ENCODE measurements around the gene LSS. TPM values are rescaled to one million over a fixed set of nuclear protein-coding genes. Genes with fewer than 3 reads are reported as not detected.

The LSS gene
- total RNA-seq, 1 donor from 2014 or later = 108 TPM

DNA sequence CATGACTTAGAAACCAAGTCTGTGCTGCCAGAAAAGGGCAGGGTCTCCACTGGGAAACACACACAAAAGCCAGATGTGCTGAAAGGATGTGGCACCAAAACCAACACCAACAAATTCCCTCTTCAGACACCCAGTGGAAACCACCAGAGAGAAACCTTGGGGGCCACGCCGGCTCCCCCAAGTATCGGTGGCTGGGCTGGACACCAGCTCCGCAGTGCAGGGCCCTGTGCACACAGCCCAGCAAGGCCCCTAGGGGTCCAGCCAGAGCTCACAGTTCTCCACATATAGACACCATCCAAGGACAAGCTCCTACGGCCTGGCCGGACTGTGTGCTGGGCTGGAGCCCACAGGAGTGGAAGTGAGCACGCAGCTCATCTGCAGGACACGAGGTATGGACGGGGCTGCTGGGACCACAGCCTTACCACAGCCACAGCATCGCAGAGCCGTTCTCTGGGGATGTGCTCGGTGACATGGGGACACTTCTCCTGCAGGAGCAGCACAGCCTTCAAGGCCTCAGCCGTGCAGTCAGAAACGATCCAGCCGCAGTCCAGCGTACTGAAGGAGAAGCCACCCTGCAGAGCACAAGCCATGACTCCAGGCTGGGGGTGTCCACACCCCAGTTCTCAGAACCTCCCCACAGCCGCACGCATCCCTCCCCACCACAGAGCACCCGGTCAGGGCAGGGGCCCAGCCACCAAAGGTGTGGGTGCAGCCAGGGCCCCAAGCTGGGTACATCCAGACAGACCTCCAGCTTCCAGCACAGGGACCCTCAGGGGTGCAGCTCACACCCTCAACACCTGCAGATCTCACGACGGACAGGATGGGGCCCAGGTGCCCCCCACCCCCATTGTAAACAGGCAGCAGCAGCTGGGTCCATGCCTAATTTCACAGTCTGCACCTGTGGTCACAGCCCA, 21.3 kb downstream of the LSS start:
- no peak overlapping the region for H3K27ac ChIP-seq
- ATAC-seq (no peak), DNase-seq (peak; percentile 50)
- H3K4me3 ChIP-seq = no peak overlapping the region
- no peaks in the 10 kb centered on the region for H3K27me3 ChIP-seq
- H3K36me3 ChIP-seq = peaks cover 86% of the 10 kb centered on the region
- TF ChIP-seq, protein P1, sequence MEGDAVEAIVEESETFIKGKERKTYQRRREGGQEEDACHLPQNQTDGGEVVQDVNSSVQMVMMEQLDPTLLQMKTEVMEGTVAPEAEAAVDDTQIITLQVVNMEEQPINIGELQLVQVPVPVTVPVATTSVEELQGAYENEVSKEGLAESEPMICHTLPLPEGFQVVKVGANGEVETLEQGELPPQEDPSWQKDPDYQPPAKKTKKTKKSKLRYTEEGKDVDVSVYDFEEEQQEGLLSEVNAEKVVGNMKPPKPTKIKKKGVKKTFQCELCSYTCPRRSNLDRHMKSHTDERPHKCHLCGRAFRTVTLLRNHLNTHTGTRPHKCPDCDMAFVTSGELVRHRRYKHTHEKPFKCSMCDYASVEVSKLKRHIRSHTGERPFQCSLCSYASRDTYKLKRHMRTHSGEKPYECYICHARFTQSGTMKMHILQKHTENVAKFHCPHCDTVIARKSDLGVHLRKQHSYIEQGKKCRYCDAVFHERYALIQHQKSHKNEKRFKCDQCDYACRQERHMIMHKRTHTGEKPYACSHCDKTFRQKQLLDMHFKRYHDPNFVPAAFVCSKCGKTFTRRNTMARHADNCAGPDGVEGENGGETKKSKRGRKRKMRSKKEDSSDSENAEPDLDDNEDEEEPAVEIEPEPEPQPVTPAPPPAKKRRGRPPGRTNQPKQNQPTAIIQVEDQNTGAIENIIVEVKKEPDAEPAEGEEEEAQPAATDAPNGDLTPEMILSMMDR (IDR thresholded peaks at IDR 0.05) = no peak
- H3K9me3 ChIP-seq = no peaks in the 10 kb centered on the region
- no peaks in the 10 kb centered on the region for H3K4me1 ChIP-seq
- intact Hi-C loops (cut with DNase I) = no loop called here

DNA sequence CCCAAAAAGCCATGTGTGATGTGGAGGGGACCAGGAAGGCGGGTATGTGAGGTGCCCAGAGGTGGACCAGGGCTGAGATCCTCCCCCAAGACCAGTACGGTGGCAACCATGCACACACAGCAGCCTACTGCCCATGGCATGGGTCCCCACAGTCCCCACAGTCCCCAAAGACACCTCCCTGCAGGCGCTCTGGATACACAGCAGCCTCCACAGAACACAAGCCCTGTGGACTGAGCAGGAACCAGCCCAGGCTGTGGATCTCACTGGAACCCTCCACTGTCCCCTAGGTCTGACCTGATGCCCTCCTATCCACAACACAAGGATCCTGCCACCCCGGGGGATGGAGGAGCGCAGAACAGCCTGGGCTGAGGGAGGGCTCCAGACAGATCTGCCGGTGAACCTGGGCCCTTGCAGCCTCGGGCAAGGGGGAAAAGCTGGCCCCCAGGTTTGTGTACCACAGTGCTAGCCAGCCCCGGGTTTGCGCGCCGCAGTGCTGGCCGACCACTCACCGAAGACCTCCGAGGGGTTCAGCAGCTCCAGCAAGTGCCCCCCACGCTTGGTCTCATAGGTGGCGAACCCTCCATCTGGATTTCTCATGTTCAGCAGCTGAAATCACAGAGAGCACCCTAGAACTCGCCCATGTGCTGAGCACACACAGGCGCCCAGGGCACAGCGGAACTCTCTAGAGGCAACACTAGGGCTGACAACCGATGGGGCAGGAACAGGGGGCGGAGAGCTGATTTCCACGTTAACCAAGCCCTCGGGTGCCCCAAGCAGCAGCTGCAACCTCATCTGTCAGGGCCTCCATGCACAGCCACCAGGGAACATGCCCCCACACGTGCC, 22.2 kb downstream of the LSS start:
- Histone ChIP-seq H3K36me3 (peaks cover 79% of the 10 kb centered on the region), H3K27ac (no peak overlapping the region), H3K9me3 (no peaks in the 10 kb centered on the region), H3K4me1 (no peaks in the 10 kb centered on the region), H3K27me3 (no peaks in the 10 kb centered on the region), H3K4me3 (no peak overlapping the region)
- intact Hi-C loops (cut with DNase I) = no loop called here
- peak; percentile 62 for DNase-seq
- TF ChIP-seq, protein P1 (IDR thresholded peaks at IDR 0.05) = no peak
- ATAC-seq = peak; percentile 10

DNA sequence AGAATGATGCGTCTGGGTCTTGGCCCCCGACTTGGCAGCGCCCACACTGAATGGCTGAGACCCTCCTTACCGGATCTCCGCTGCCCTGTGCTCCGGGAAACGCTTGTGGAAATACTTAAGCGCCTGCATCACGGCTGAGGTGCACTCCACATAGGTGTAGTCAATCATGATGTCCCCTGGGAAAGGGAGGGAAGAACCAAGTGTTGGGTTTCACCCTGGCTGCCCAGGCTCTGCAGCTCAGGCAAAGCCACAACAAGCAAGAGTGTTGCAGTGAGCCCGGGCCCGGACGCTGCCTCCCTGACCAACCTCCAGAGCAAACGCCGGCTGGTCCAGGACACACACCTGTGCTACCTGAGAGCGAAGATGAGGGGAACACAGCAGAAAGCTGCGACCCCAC, 22.8 kb downstream of the LSS start:
- TF ChIP-seq, protein P1 (IDR thresholded peaks at IDR 0.05) = no peak

DNA sequence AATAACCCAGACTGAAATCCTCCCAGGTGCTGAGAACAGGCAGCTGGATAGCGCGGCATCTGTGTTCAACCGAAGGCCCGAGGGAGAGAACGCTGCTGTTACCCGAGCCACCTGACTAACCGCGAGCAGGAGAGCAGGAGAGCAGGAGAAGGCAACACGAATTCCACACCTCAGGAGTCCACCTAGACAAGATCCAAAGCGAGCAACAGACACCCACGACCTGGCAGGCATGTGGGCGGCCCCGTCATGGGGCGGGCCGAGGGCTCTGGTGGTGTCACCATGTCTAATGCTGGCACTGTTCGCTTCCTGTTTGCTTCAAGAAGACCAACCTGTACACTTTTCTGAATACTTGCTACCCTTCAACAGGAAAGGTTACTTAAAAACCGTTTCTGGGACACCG, 23.4 kb downstream of the LSS start:
- no peaks in the 10 kb centered on the region for H3K27me3 ChIP-seq
- intact Hi-C loops (cut with DNase I) = no loop called here
- TF ChIP-seq, protein P1 (IDR thresholded peaks at IDR 0.05) = no peak
- H3K9me3 ChIP-seq = no peaks in the 10 kb centered on the region
- H3K4me3 ChIP-seq = no peak overlapping the region
- DNase-seq (peak; percentile 46), ATAC-seq (no peak)
- H3K36me3 ChIP-seq = peaks cover 78% of the 10 kb centered on the region
- no peak overlapping the region for H3K27ac ChIP-seq
- H3K4me1 ChIP-seq = no peaks in the 10 kb centered on the region

More for the DNA sequence above, 22.8 kb downstream of the LSS start:
- no peak for ATAC-seq
- Histone ChIP-seq H3K36me3 (peaks cover 76% of the 10 kb centered on the region), H3K27me3 (no peaks in the 10 kb centered on the region), H3K27ac (no peak overlapping the region), H3K4me1 (no peaks in the 10 kb centered on the region), H3K9me3 (no peaks in the 10 kb centered on the region), H3K4me3 (no peak overlapping the region)
- peak; percentile 62 for DNase-seq
- intact Hi-C loops (cut with DNase I) = no loop called here

DNA sequence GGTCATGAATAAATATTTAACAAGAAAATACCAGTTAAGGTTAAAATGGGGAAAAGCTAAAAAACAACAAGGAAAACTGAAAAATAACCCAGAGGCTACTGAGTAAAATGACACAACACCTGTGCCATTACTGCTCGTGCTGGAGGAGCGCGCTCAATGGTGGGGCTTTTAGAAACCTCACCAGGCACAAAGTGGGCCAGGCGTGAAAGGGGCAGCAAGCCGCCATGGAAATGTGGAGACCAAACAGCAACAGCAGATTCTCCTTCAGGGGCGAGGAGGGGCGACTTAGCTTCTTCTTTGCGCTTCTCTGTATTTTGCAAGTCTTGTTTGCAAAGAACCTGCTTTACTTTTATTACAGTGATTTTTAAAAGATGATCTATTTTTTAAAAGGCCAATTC, 25.4 kb downstream of the LSS start:
- Histone ChIP-seq H3K4me3 (no peak overlapping the region), H3K27me3 (no peaks in the 10 kb centered on the region), H3K27ac (peak overlapping the region; percentile 42), H3K36me3 (peaks cover 75% of the 10 kb centered on the region), H3K4me1 (no peaks in the 10 kb centered on the region), H3K9me3 (no peaks in the 10 kb centered on the region)
- intact Hi-C loops (cut with DNase I) = no loop called here
- TF ChIP-seq, protein P1 (IDR thresholded peaks at IDR 0.05) = no peak
- DNase-seq (peak; percentile 35), ATAC-seq (no peak)

Data from upper lobe of right lung (tissue), 1 donor.